Vagina (tissue), 2 donors: ENCODE data around the gene SLC2A9. TPM values are rescaled to one million over a fixed set of nuclear protein-coding genes. Genes with fewer than 3 reads are reported as not detected.

Experiments
- DNase-seq, 2 donors: peaks; one replicate each; pipeline ENCODE4 v3.0.0-alpha.2; 2017; ENCODE audit errors: extremely low spot score in 2 of 2
- H3K27ac ChIP-seq: fragments of 200-600 bp; sonication (generic); one replicate; pipeline ENCODE4 v1.5.1; 2019
- H3K27me3 ChIP-seq: fragments of 200-600 bp; sonication (generic); one replicate; pipeline ENCODE4 v1.5.1; 2019
- H3K36me3 ChIP-seq, 2 donors: fragments of 200-600 bp; sonication (generic); one replicate each; pipeline ENCODE4 v1.5.1; 2017 to 2019
- H3K4me1 ChIP-seq: fragments of 200-600 bp; sonication (generic); one replicate; pipeline ENCODE4 v1.5.1; 2019
- H3K4me3 ChIP-seq, 2 donors: fragments of 200-600 bp; sonication (generic); 1 replicate in 1 of 2; 2 replicates in 1 of 2; pipeline ENCODE4 v1.5.1; 2016 to 2019
- H3K9me3 ChIP-seq: fragments of 200-600 bp; sonication (generic); one replicate; pipeline ENCODE4 v1.5.1; 2019
- CTCF ChIP-seq, 3 experiments: fragments of 450-650 bp in 2 of 3; fragments of 200-600 bp in 1 of 3; sonication (generic) in 1 of 3; IDR thresholded peaks; one replicate each; pipeline ENCODE4 v1.5.1; 2017 to 2019; ENCODE audit warnings: antibody characterized with exemption in 3 of 3, mild to moderate bottlenecking in 2 of 3, moderate library complexity in 2 of 3
- POLR2A ChIP-seq, 2 donors: fragments of 450-650 bp; IDR thresholded peaks; one replicate each; pipeline ENCODE4 v1.6.1; 2017; ENCODE audit warnings: antibody characterized with exemption in 2 of 2, mild to moderate bottlenecking in 2 of 2, moderate library complexity in 2 of 2
- POLR2AphosphoS5 ChIP-seq, 2 donors: sonication (generic); formaldehyde crosslinking; IDR thresholded peaks; one replicate each; pipeline ENCODE4 v1.9.0; 2017; ENCODE audit warnings: antibody characterized with exemption in 2 of 2, mild to moderate bottlenecking in 2 of 2, low read depth in 1 of 2; ENCODE audit not compliant: insufficient read depth in 1 of 2
- intact Hi-C: fragments of 100-400 bp; cut with DNase I; formaldehyde crosslinking; loops from one replicate; pipeline ENCODE4 v1.15.1; 2023
- total RNA-seq: library from RNA; depleted of rRNA; stranded (reverse); fragments of >200 nt; gene quantifications from one replicate; pipeline ENCODE4 v1.2.3, GENCODE V29; 2016

The SLC2A9 gene
- total RNA-seq, 1 donor from 2014 or later: 7.9 TPM

GRCh38 chr4:10031668-10032590 lies 10.6 kb upstream of the SLC2A9 start:
- Histone ChIP-seq H3K27me3 (no peaks in the 10 kb centered on the region), H3K36me3 (no peaks in the 10 kb centered on the region), H3K4me3 (no peak overlapping the region), H3K9me3 (no peaks in the 10 kb centered on the region), H3K4me1 (peaks cover 20% of the 10 kb centered on the region), H3K27ac (no peak overlapping the region)
- no peak for DNase-seq
- intact Hi-C loops: no loop called here
- TF ChIP-seq POLR2AphosphoS5 (IDR thresholded peaks at IDR 0.05; ENCODE audit: insufficient read depth in 1 of 2, low read depth in 1 of 2) (no peak), CTCF (IDR thresholded peaks at IDR 0.05) (no peak), POLR2A (IDR thresholded peaks at IDR 0.05) (no peak)

- Histone ChIP-seq H3K4me3 (no peak overlapping the region), H3K36me3 (no peaks in the 10 kb centered on the region), H3K4me1 (peaks cover 20% of the 10 kb centered on the region), H3K27me3 (no peaks in the 10 kb centered on the region), H3K27ac (no peak overlapping the region), H3K9me3 (no peaks in the 10 kb centered on the region)
- no peak for DNase-seq
- TF ChIP-seq CTCF (IDR thresholded peaks at IDR 0.05) (no peak), POLR2A (IDR thresholded peaks at IDR 0.05) (no peak), POLR2AphosphoS5 (IDR thresholded peaks at IDR 0.05; ENCODE audit: insufficient read depth in 1 of 2, low read depth in 1 of 2) (no peak)
- intact Hi-C loops: no loop called here
Observed at GRCh38 chr4:10030972-10031667, 9.8 kb upstream of the SLC2A9 start.

- H3K9me3 ChIP-seq: no peaks in the 10 kb centered on the region
- no peaks in the 10 kb centered on the region for H3K27me3 ChIP-seq
- intact Hi-C loops: no loop called here
- no peak overlapping the region for H3K27ac ChIP-seq
- H3K4me3 ChIP-seq: no peak overlapping the region
- no peak for DNase-seq
- no peaks in the 10 kb centered on the region for H3K36me3 ChIP-seq
- peaks cover 20% of the 10 kb centered on the region for H3K4me1 ChIP-seq
- TF ChIP-seq POLR2AphosphoS5 (IDR thresholded peaks at IDR 0.05; ENCODE audit: insufficient read depth in 1 of 2, low read depth in 1 of 2) (no peak), CTCF (IDR thresholded peaks at IDR 0.05) (no peak), POLR2A (IDR thresholded peaks at IDR 0.05) (no peak)
Observed at GRCh38 chr4:10029403-10029802, 8.1 kb upstream of the SLC2A9 start.

- no peaks in the 10 kb centered on the region for H3K36me3 ChIP-seq
- H3K27ac ChIP-seq: no peak overlapping the region
- H3K4me3 ChIP-seq: no peak overlapping the region
- intact Hi-C loops: no loop called here
- no peaks in the 10 kb centered on the region for H3K27me3 ChIP-seq
- TF ChIP-seq POLR2AphosphoS5 (IDR thresholded peaks at IDR 0.05; ENCODE audit: insufficient read depth in 1 of 2, low read depth in 1 of 2) (no peak), CTCF (IDR thresholded peaks at IDR 0.05) (no peak), POLR2A (IDR thresholded peaks at IDR 0.05) (no peak)
- DNase-seq: no peak
- peaks cover 19% of the 10 kb centered on the region for H3K4me1 ChIP-seq
- no peaks in the 10 kb centered on the region for H3K9me3 ChIP-seq
Observed at GRCh38 chr4:10028910-10029309, 7.6 kb upstream of the SLC2A9 start.
